BE2C (cell line): ENCODE data around the gene PIGN.

ENCODE experiments used
- DNase-seq: peaks from one replicate; pipeline ENCODE4 v3.0.0-alpha.2; 2020
- H3K27me3 ChIP-seq: fragments of 250-450 bp; sonication (Bioruptor Pico); 2 replicates; pipeline ENCODE4 v1.5.1; 2020; ENCODE audit warnings: mild to moderate bottlenecking
- H3K36me3 ChIP-seq: fragments of 250-450 bp; sonication (Bioruptor Pico); 2 replicates; pipeline ENCODE4 v1.5.1; 2020; ENCODE audit warnings: mild to moderate bottlenecking
- H3K4me1 ChIP-seq: fragments of 250-450 bp; sonication (Bioruptor Pico); 2 replicates; pipeline ENCODE4 v1.5.1; 2020
- H3K4me3 ChIP-seq: 2 replicates; pipeline ENCODE4 v1.5.1; 2011; ENCODE audit warnings: low read depth, low read length
- H3K9me3 ChIP-seq: fragments of 250-450 bp; sonication (Bioruptor Pico); 2 replicates; pipeline ENCODE4 v1.5.1; 2020
- CTCF ChIP-seq: IDR thresholded peaks from 2 replicates; pipeline ENCODE4 v1.5.1; 2012; ENCODE audit warnings: mild to moderate bottlenecking, low read depth, low read length

Gene PIGN

GRCh38 chr18:62101321-62101721 is 85.5 kb downstream of the PIGN start:
- H3K9me3 ChIP-seq: no peaks in the 10 kb centered on the region
- H3K36me3 ChIP-seq: no peaks in the 10 kb centered on the region
- DNase-seq: no peak
- H3K27me3 ChIP-seq: no peaks in the 10 kb centered on the region
- no peak overlapping the region for H3K4me3 ChIP-seq
- no peaks in the 10 kb centered on the region for H3K4me1 ChIP-seq
- TF ChIP-seq CTCF: no peak

DNA sequence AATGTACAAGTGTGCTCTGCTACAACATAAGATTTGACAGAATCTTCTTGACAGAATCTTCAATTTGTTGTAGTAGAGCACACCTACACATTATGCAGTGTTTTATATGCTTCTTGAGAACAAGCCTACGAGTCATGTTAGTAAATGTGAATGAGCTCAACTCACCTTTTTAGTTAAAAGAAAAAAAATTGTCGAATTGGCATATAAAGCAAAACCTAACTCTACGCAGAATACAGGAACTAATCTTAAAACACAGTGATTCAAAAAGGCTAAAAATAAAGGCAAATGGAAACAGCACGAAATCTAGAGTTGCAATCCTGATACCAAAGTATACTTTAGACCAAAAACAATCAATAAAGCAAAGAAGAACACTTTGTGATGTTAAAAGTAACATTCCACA is 87.9 kb downstream of the PIGN start:
- no peak for TF ChIP-seq CTCF
- no peaks in the 10 kb centered on the region for H3K36me3 ChIP-seq
- no peaks in the 10 kb centered on the region for H3K27me3 ChIP-seq
- no peak for DNase-seq
- H3K4me1 ChIP-seq: no peaks in the 10 kb centered on the region
- no peaks in the 10 kb centered on the region for H3K9me3 ChIP-seq
- H3K4me3 ChIP-seq: no peak overlapping the region

DNA sequence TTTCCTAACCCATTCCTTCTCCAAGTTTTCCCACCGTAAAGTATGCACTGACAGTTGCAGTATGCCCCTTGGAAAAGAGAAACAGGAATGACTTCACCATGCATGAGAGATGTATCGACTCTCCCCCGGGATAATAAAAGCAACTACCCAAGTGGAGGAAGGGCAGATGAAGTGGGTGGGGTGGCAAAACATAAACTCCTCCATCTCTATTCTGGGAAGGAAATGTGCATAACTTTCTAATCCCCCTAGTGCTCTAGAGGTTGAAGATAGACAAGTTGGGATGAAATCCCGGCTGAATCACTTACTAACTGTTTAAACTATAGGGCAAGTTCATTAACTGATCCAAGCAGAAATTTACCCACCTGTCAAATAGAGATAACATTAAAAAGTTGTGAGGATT is 89.2 kb downstream of the PIGN start:
- DNase-seq: no peak
- Histone ChIP-seq H3K4me1 (no peaks in the 10 kb centered on the region), H3K4me3 (no peak overlapping the region), H3K36me3 (no peaks in the 10 kb centered on the region), H3K9me3 (no peaks in the 10 kb centered on the region), H3K27me3 (no peaks in the 10 kb centered on the region)
- no peak for TF ChIP-seq CTCF

DNA sequence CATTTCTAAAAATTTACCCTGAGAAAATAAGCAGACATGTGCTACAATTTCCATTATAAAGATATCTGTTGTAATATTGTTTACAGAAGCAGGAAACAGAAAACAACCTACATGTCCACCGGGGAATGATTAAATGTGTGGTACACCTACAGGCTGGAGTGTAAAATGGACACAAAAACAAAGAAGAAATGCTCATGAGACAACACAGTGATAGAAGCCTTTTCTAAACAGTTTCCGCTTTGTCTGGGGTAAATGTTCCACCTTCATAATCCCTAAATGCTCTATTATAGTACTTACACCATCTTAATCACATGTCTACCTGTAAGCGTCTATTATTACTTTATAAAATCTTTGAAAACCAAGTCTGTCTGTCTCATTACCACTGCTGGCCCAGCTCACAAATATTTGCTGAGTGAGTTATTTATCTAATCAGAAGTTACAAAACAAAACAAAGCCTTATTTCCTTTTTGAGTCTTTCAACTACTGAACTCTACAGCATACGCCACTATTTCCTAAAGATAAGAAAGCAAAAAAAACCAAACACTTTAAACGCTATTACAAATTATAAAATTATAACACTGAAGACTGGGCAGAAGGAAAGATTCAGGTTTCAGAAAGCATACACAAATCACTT is 95.3 kb downstream of the PIGN start:
- TF ChIP-seq CTCF: no peak
- Histone ChIP-seq H3K4me3 (no peak overlapping the region), H3K27me3 (no peaks in the 10 kb centered on the region), H3K4me1 (no peaks in the 10 kb centered on the region), H3K36me3 (no peaks in the 10 kb centered on the region), H3K9me3 (no peaks in the 10 kb centered on the region)
- DNase-seq: no peak

DNA sequence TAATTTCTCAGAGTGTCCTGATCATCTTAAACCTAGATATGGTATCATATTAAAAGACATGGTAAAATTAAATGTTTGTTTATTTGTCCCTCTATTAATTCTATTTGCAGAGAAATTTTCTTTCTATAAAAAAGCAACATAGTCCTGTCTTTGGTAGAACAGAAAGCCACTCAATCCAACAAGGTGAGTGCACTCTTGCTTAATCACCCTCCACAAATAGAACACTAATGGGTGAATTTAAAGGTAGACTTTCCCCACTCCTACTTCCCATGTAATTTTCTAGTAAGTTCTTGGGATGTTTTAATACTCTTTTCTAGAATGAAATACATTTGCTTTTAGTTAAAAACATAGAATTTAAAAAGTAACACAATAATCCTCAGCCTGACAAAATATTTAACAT is 97.7 kb downstream of the PIGN start:
- Histone ChIP-seq H3K9me3 (no peaks in the 10 kb centered on the region), H3K27me3 (no peaks in the 10 kb centered on the region), H3K36me3 (no peaks in the 10 kb centered on the region), H3K4me1 (no peaks in the 10 kb centered on the region), H3K4me3 (no peak overlapping the region)
- DNase-seq: no peak
- TF ChIP-seq CTCF: no peak

GRCh38 chr18:62088156-62088555 is 98.7 kb downstream of the PIGN start:
- Histone ChIP-seq H3K9me3 (no peaks in the 10 kb centered on the region), H3K27me3 (no peaks in the 10 kb centered on the region), H3K36me3 (no peaks in the 10 kb centered on the region), H3K4me3 (no peak overlapping the region), H3K4me1 (no peaks in the 10 kb centered on the region)
- no peak for DNase-seq
- no peak for TF ChIP-seq CTCF
